Caco-2 (cell line): Measurements from ENCODE around the gene PSMB1. TPM values are rescaled to one million over a fixed set of nuclear protein-coding genes. Genes with fewer than 3 reads are reported as not detected.
"Not testable (repeated sequence)": the region's sequence is repeated elsewhere in the genome, so short reads cannot be mapped to it uniquely, and the experiment has no call there.

ENCODE experiments used
- BruUV-seq: library from RNA; stranded (reverse); fragments of 400-500 nt; replicated peaks from 2 replicates; lab custom pipeline; 2021; lab: Mats Ljungman, UMichigan
- CTCF ChIA-PET: fragments of 300-600 bp; sonication (Branson Sonifier 250); formaldehyde crosslinking; loops from one replicate; lab custom pipeline; 2022; ENCODE audit warnings: antibody characterized with exemption; lab: Charles Lee
- POLR2A ChIA-PET: fragments of 300-600 bp; sonication (Branson Sonifier 250); formaldehyde crosslinking; loops from one replicate; lab custom pipeline; 2022; ENCODE audit warnings: antibody characterized with exemption; lab: Charles Lee
- DNase-seq, 2 experiments: peaks; one replicate each; pipeline versions ENCODE4 v3.0.0 to v3.0.0-alpha.2; 2020 to 2022
- H3K27me3 ChIP-seq: replicated peaks from 2 replicates; pipeline ENCODE4 v1.6.0; 2011; ENCODE audit warnings: low read length; ENCODE audit not compliant: control insufficient read depth, insufficient read depth
- H3K36me3 ChIP-seq: 2 replicates; pipeline ENCODE4 v1.5.1; 2011; ENCODE audit warnings: low read length; ENCODE audit not compliant: control insufficient read depth, insufficient read depth
- H3K4me1 ChIP-seq: fragments of 250-450 bp; sonication (Bioruptor Pico); 2 replicates; pipeline ENCODE4 v1.5.1; 2020; ENCODE audit warnings: mild to moderate bottlenecking
- H3K4me3 ChIP-seq: 2 replicates; pipeline ENCODE4 v1.5.1; 2011; ENCODE audit warnings: low read depth, mild to moderate bottlenecking, control low read depth, low read length
- H3K9me3 ChIP-seq: fragments of 250-450 bp; sonication (Bioruptor Pico); 2 replicates; pipeline ENCODE4 v1.5.1; 2020; ENCODE audit warnings: mild to moderate bottlenecking, moderate library complexity
- H3K27ac Mint-ChIP-seq: one replicate; pipeline ENCODE4 v1.8.0; 2022; ENCODE audit warnings: mixed read lengths; ENCODE audit not compliant: unreplicated experiment
- H3K27me3 Mint-ChIP-seq: one replicate; pipeline ENCODE4 v1.8.0; 2022; ENCODE audit warnings: mixed read lengths; ENCODE audit not compliant: insufficient read depth, unreplicated experiment
- H3K36me3 Mint-ChIP-seq: one replicate; pipeline ENCODE4 v1.8.0; 2022; ENCODE audit warnings: mild to moderate bottlenecking, mixed read lengths; ENCODE audit not compliant: insufficient read depth, unreplicated experiment
- H3K4me1 Mint-ChIP-seq: one replicate; pipeline ENCODE4 v1.8.0; 2022; ENCODE audit warnings: low read depth, mixed read lengths; ENCODE audit not compliant: unreplicated experiment
- H3K4me3 Mint-ChIP-seq: one replicate; pipeline ENCODE4 v1.8.0; 2022; ENCODE audit warnings: mild to moderate bottlenecking, moderate library complexity, mixed read lengths; ENCODE audit not compliant: unreplicated experiment
- H3K9me3 Mint-ChIP-seq: one replicate; pipeline ENCODE4 v1.8.0; 2022; ENCODE audit warnings: mixed read lengths; ENCODE audit not compliant: unreplicated experiment
- CTCF ChIP-seq, 2 experiments: fragments of 200-600 bp in 1 of 2; IDR thresholded peaks; 1 replicate in 1 of 2; 2 replicates in 1 of 2; pipeline versions ENCODE4 v1.5.1 to v1.8.0; 2011 to 2022; ENCODE audit warnings: antibody characterized with exemption in 1 of 2, control low read depth in 1 of 2, inconsistent platforms in 1 of 2, low read depth in 1 of 2, low read length in 1 of 2, mild to moderate bottlenecking in 1 of 2, moderate library complexity in 1 of 2; ENCODE audit not compliant: insufficient read depth in 1 of 2, severe bottlenecking in 1 of 2, unreplicated experiment in 1 of 2
- intact Hi-C: fragments of 100-400 bp; cut with micrococcal nuclease; formaldehyde crosslinking; loops from one replicate; pipeline ENCODE4 v1.10.0; 2022; ENCODE audit not compliant: unreplicated experiment
- total RNA-seq: library from RNA; stranded (reverse); gene quantifications from 2 replicates; pipeline ENCODE4 v1.2.3, GENCODE V29; 2022

Gene PSMB1
- total RNA-seq, 1 experiment from 2014 or later, result 235 TPM

GRCh38 chr6:170503414-170503761 lies 49.7 kb downstream of the PSMB1 start:
- intact Hi-C loops, result no loop called here
- ChIA-PET POLR2A (no interaction called here), CTCF (no interaction called here)
- Mint-ChIP-seq H3K9me3 (no peaks in the 10 kb centered on the region), H3K27ac (no peak overlapping the region), H3K4me3 (no peak overlapping the region), H3K36me3 (no peaks in the 10 kb centered on the region), H3K4me1 (no peaks in the 10 kb centered on the region), H3K27me3 (peaks cover 19% of the 10 kb centered on the region)
- DNase-seq, result no peak
- no peak for TF ChIP-seq CTCF (IDR thresholded peaks at IDR 0.05; ENCODE audit: insufficient read depth in 1 of 2, low read depth in 1 of 2, low read length in 1 of 2, severe bottlenecking in 1 of 2, unreplicated experiment in 1 of 2)
- Histone ChIP-seq H3K27me3 (no peaks in the 10 kb centered on the region), H3K4me1 (no peaks in the 10 kb centered on the region), H3K9me3 (no peaks in the 10 kb centered on the region), H3K36me3 (no peaks in the 10 kb centered on the region), H3K4me3 (no peak overlapping the region)
- no TSS peak for BruUV-seq

GRCh38 chr6:170502733-170503413 lies 50.2 kb downstream of the PSMB1 start:
- intact Hi-C loops, CTCF ChIA-PET, H3K4me3 ChIP-seq, POLR2A ChIA-PET, H3K9me3 Mint-ChIP-seq, DNase-seq, H3K4me3 Mint-ChIP-seq, H3K4me1 ChIP-seq, H3K4me1 Mint-ChIP-seq, H3K36me3 ChIP-seq, H3K9me3 ChIP-seq, H3K36me3 Mint-ChIP-seq, BruUV-seq, H3K27me3 ChIP-seq, H3K27ac Mint-ChIP-seq: not testable (repeated sequence)
- peaks cover 19% of the 10 kb centered on the region for H3K27me3 Mint-ChIP-seq

- CTCF ChIA-PET, H3K9me3 ChIP-seq, H3K27me3 ChIP-seq, H3K9me3 Mint-ChIP-seq, H3K4me3 Mint-ChIP-seq, BruUV-seq, DNase-seq, H3K4me1 ChIP-seq, intact Hi-C loops, H3K4me3 ChIP-seq, POLR2A ChIA-PET, H3K36me3 Mint-ChIP-seq, H3K27ac Mint-ChIP-seq, H3K36me3 ChIP-seq, H3K4me1 Mint-ChIP-seq: not testable (repeated sequence)
- peaks cover 19% of the 10 kb centered on the region for H3K27me3 Mint-ChIP-seq
Observed at GRCh38 chr6:170502268-170502667, 50.8 kb downstream of the PSMB1 start.

- Histone ChIP-seq H3K36me3 (no peaks in the 10 kb centered on the region), H3K4me1 (no peaks in the 10 kb centered on the region), H3K9me3 (no peaks in the 10 kb centered on the region), H3K4me3 (no peak overlapping the region), H3K27me3 (no peaks in the 10 kb centered on the region)
- no peak for TF ChIP-seq CTCF (IDR thresholded peaks at IDR 0.05; ENCODE audit: insufficient read depth in 1 of 2, low read depth in 1 of 2, low read length in 1 of 2, severe bottlenecking in 1 of 2, unreplicated experiment in 1 of 2)
- Mint-ChIP-seq H3K36me3 (no peaks in the 10 kb centered on the region), H3K27ac (no peak overlapping the region), H3K4me1 (no peaks in the 10 kb centered on the region), H3K27me3 (peaks cover 21% of the 10 kb centered on the region), H3K4me3 (no peak overlapping the region), H3K9me3 (no peaks in the 10 kb centered on the region)
- no TSS peak for BruUV-seq
- no peak for DNase-seq
- intact Hi-C loops, result no loop called here
- ChIA-PET CTCF (no interaction called here), POLR2A (no interaction called here)
Observed at GRCh38 chr6:170500955-170501590, 52.0 kb downstream of the PSMB1 start.
